Trophoblast cell (in vitro differentiated cells and primary cell): ENCODE data around the gene STX16.

Source experiments
- DNase-seq, 2 donors: peaks; one replicate each; pipeline ENCODE4 v3.0.0-alpha.2; 2016
- H2AFZ ChIP-seq: 2 replicates; pipeline ENCODE4 v1.6.1; 2013; ENCODE audit warnings: low read length, moderate library complexity, mild to moderate bottlenecking; ENCODE audit not compliant: insufficient read depth, poor library complexity
- H2AK5ac ChIP-seq: 2 replicates; pipeline ENCODE4 v1.6.1; 2013; ENCODE audit warnings: mild to moderate bottlenecking, low read length
- H2BK120ac ChIP-seq: 2 replicates; pipeline ENCODE4 v1.6.1; 2013; ENCODE audit warnings: low read length, mild to moderate bottlenecking, moderate library complexity; ENCODE audit not compliant: insufficient read depth, poor library complexity
- H2BK12ac ChIP-seq: 2 replicates; pipeline ENCODE4 v1.6.1; 2013; ENCODE audit warnings: mild to moderate bottlenecking, low read length, moderate library complexity
- H2BK5ac ChIP-seq: 2 replicates; pipeline ENCODE4 v1.6.1; 2013; ENCODE audit warnings: low read length, low read depth, moderate library complexity, mild to moderate bottlenecking; ENCODE audit not compliant: poor library complexity
- H3K14ac ChIP-seq: 2 replicates; pipeline ENCODE4 v1.6.1; 2013; ENCODE audit warnings: mild to moderate bottlenecking, low read length
- H3K18ac ChIP-seq: 2 replicates; pipeline ENCODE4 v1.6.1; 2013; ENCODE audit warnings: mild to moderate bottlenecking, low read length
- H3K23ac ChIP-seq: 2 replicates; pipeline ENCODE4 v1.6.1; 2013; ENCODE audit warnings: low read length
- H3K27ac ChIP-seq: 2 replicates; pipeline ENCODE4 v1.5.1; 2013; ENCODE audit warnings: low read depth, mild to moderate bottlenecking, inconsistent platforms, low read length, moderate library complexity
- H3K27me3 ChIP-seq: 2 replicates; pipeline ENCODE4 v1.6.1; 2013; ENCODE audit warnings: inconsistent platforms, mild to moderate bottlenecking, low read length, moderate library complexity; ENCODE audit not compliant: insufficient read depth
- H3K36me3 ChIP-seq, 2 experiments: 1 replicate in 1 of 2; 2 replicates in 1 of 2; pipeline ENCODE4 v1.6.1; 2013; ENCODE audit warnings: low read length in 2 of 2, mild to moderate bottlenecking in 2 of 2, moderate library complexity in 1 of 2; ENCODE audit not compliant: insufficient read depth in 2 of 2, control insufficient read depth in 1 of 2
- H3K4ac ChIP-seq: 2 replicates; pipeline ENCODE4 v1.6.1; 2013; ENCODE audit warnings: low read depth, mild to moderate bottlenecking, low read length, moderate library complexity
- H3K4me1 ChIP-seq, 2 experiments: 1 replicate in 1 of 2; 2 replicates in 1 of 2; pipeline ENCODE4 v1.6.1; 2013; ENCODE audit warnings: low read length in 2 of 2, mild to moderate bottlenecking in 2 of 2, moderate library complexity in 1 of 2; ENCODE audit not compliant: insufficient read depth in 2 of 2, control insufficient read depth in 1 of 2
- H3K4me2 ChIP-seq: 2 replicates; pipeline ENCODE4 v1.6.1; 2013; ENCODE audit warnings: inconsistent platforms, mild to moderate bottlenecking, low read length, moderate library complexity
- H3K4me3 ChIP-seq: 2 replicates; pipeline ENCODE4 v1.5.1; 2013; ENCODE audit warnings: mild to moderate bottlenecking, low read depth, low read length, inconsistent platforms
- H3K79me1 ChIP-seq: one replicate; pipeline ENCODE4 v1.6.1; 2013; ENCODE audit warnings: low read length
- H3K79me2 ChIP-seq: 2 replicates; pipeline ENCODE4 v1.6.1; 2013; ENCODE audit warnings: low read length, mild to moderate bottlenecking; ENCODE audit not compliant: control insufficient read depth, insufficient read depth, poor library complexity
- H3K9ac ChIP-seq: 2 replicates; pipeline ENCODE4 v1.6.1; 2013; ENCODE audit warnings: mild to moderate bottlenecking, low read length
- H3K9me3 ChIP-seq: 2 replicates; pipeline ENCODE4 v1.6.1; 2013; ENCODE audit warnings: low read depth, mild to moderate bottlenecking, control low read depth, inconsistent platforms, low read length; ENCODE audit not compliant: insufficient read depth
- H4K12ac ChIP-seq: 2 replicates; pipeline ENCODE4 v1.6.1; 2013; ENCODE audit warnings: low read depth, mild to moderate bottlenecking, low read length, moderate library complexity
- H4K8ac ChIP-seq: 2 replicates; pipeline ENCODE4 v1.6.1; 2013; ENCODE audit warnings: low read depth, mild to moderate bottlenecking, low read length, moderate library complexity
- H4K91ac ChIP-seq: one replicate; pipeline ENCODE4 v1.6.1; 2013; ENCODE audit warnings: low read depth, mild to moderate bottlenecking, low read length, moderate library complexity
- WGBS: extraction: QIAGEN DNeasy Blood & Tissue Kit; methylation state at CpG from one replicate; pipeline ENCODE4 v1.1.7; 2013; ENCODE audit warnings: missing lambda C conversion rate; ENCODE audit not compliant: insufficient read length, insufficient coverage; ENCODE audit errors: extremely low coverage; 5-methylcytosine and 5-hydroxymethylcytosine counted together

Gene STX16

DNA sequence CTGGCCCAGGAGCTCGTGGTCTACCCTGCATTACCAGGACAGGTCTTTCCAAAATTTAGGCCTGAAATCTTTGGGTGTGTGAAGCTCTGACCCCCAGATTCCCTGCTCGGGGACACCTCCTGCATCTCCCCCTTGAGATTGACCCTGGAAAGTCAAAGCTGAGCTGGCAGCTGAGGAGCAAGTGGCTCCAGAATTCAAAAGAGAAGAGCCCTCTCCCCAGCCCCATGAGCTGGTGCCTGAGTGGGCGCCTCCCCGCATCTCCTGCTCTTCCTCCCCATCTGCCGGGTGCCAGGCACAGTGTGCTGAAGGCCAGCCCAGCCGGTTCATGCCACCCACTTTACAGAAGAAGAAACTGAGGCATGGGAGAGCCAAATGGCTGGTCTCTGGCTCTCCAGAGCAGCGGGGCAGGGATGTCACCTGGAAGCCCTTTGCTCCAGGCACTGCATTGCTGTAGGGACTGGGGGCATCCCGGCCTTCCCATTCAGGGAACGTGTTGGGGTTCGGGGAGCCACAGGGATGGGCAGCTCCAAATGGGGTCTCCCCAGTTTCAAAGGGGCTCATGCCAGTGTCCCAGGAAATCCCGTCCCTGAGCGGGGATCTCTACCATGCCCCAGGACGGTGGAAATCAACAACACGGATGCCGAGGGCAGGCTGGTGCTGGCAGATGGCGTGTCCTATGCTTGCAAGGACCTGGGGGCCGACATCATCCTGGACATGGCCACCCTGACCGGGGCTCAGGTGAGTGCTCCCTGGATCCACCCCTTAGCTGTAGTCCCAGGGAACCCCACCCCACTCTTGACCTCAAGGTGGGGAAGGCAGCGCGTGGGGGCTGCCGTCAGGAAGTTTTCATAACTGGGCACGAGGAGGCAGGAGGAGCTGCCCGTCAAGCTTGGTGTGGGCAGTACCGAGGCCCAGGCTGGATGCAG is 62.0 kb downstream of the STX16 start:
- no peaks in the 10 kb centered on the region for H3K79me2 ChIP-seq
- no peaks in the 10 kb centered on the region for H3K79me1 ChIP-seq
- H3K4ac ChIP-seq, result no peak overlapping the region
- H2BK5ac ChIP-seq, result no peak overlapping the region
- H3K27me3 ChIP-seq, result no peaks in the 10 kb centered on the region
- H2AK5ac ChIP-seq, result no peak overlapping the region
- H3K4me3 ChIP-seq, result no peak overlapping the region
- no peak overlapping the region for H3K14ac ChIP-seq
- H3K9ac ChIP-seq, result no peak overlapping the region
- H3K18ac ChIP-seq, result no peak overlapping the region
- no peak overlapping the region for H2AFZ ChIP-seq
- peaks cover 2 to 7% of the 10 kb centered on the region in 2 experiments for H3K4me1 ChIP-seq
- no peak overlapping the region for H4K8ac ChIP-seq
- H3K36me3 ChIP-seq, result peaks cover 4% of the 10 kb centered on the region in 2 experiments
- H2BK120ac ChIP-seq, result no peak overlapping the region
- no CpG with 5 or more reads among the region's 24 CpGs for WGBS
- no peak overlapping the region for H4K12ac ChIP-seq
- no peak overlapping the region for H3K27ac ChIP-seq
- H3K9me3 ChIP-seq, result peaks cover 1% of the 10 kb centered on the region
- H2BK12ac ChIP-seq, result no peak overlapping the region
- H3K23ac ChIP-seq, result no peak overlapping the region
- no peak overlapping the region for H4K91ac ChIP-seq
- H3K4me2 ChIP-seq, result no peak overlapping the region
- DNase-seq, result no peak

GRCh38 chr20:58713801-58714339 is 62.8 kb downstream of the STX16 start:
- no CpG with 5 or more reads among the region's 24 CpGs for WGBS
- no peak overlapping the region for H3K4me2 ChIP-seq

GRCh38 chr20:58714340-58714922 is 63.3 kb downstream of the STX16 start:
- Histone ChIP-seq H3K4me3 (no peak overlapping the region), H3K27ac (no peak overlapping the region), H3K9me3 (peaks cover 2% of the 10 kb centered on the region), H3K23ac (no peak overlapping the region), H3K9ac (no peak overlapping the region), H4K12ac (no peak overlapping the region), H3K4ac (no peak overlapping the region), H3K36me3 (peaks cover 4% of the 10 kb centered on the region in 2 experiments), H4K91ac (no peak overlapping the region), H2AFZ (no peak overlapping the region), H2BK120ac (no peak overlapping the region), H2AK5ac (no peak overlapping the region), H2BK12ac (no peak overlapping the region), H3K18ac (no peak overlapping the region), H3K4me1 (peaks cover 2 to 7% of the 10 kb centered on the region in 2 experiments), H3K14ac (no peak overlapping the region), H3K27me3 (no peaks in the 10 kb centered on the region), H3K79me1 (no peaks in the 10 kb centered on the region), H3K4me2 (no peak overlapping the region), H4K8ac (no peak overlapping the region), H2BK5ac (no peak overlapping the region), H3K79me2 (no peaks in the 10 kb centered on the region)
- WGBS, result no CpG with 5 or more reads among the region's 16 CpGs
- DNase-seq, result no peak

More at GRCh38 chr20:58713801-58714339, 62.8 kb downstream of the STX16 start:
- Histone ChIP-seq H3K27ac (no peak overlapping the region), H4K91ac (no peak overlapping the region), H3K9me3 (peaks cover 2% of the 10 kb centered on the region), H3K4me3 (no peak overlapping the region), H3K9ac (no peak overlapping the region), H2BK12ac (no peak overlapping the region), H3K27me3 (no peaks in the 10 kb centered on the region), H2BK120ac (no peak overlapping the region), H3K23ac (no peak overlapping the region), H3K4me1 (peaks cover 2 to 7% of the 10 kb centered on the region in 2 experiments), H2AFZ (no peak overlapping the region), H3K79me2 (no peaks in the 10 kb centered on the region), H2AK5ac (no peak overlapping the region), H3K79me1 (no peaks in the 10 kb centered on the region), H3K36me3 (peaks cover 4% of the 10 kb centered on the region in 2 experiments), H2BK5ac (no peak overlapping the region), H3K4ac (no peak overlapping the region), H3K14ac (no peak overlapping the region), H4K12ac (no peak overlapping the region), H4K8ac (no peak overlapping the region), H3K18ac (no peak overlapping the region)
- DNase-seq, result no peak

GRCh38 chr20:58714923-58715351 is 63.9 kb downstream of the STX16 start:
- no peak for DNase-seq
- Histone ChIP-seq H4K12ac (no peak overlapping the region), H2BK5ac (no peak overlapping the region), H3K79me1 (no peaks in the 10 kb centered on the region), H3K9ac (no peak overlapping the region), H3K14ac (no peak overlapping the region), H4K8ac (no peak overlapping the region), H3K27me3 (no peaks in the 10 kb centered on the region), H3K79me2 (no peaks in the 10 kb centered on the region), H4K91ac (no peak overlapping the region), H3K4me1 (peaks cover 2 to 7% of the 10 kb centered on the region in 2 experiments), H2AK5ac (no peak overlapping the region), H3K27ac (no peak overlapping the region), H3K9me3 (peaks cover 2% of the 10 kb centered on the region), H2AFZ (no peak overlapping the region), H3K18ac (no peak overlapping the region), H3K4me2 (no peak overlapping the region), H2BK120ac (no peak overlapping the region), H3K23ac (no peak overlapping the region), H3K4me3 (no peak overlapping the region), H2BK12ac (no peak overlapping the region), H3K36me3 (peaks cover 4% of the 10 kb centered on the region in 2 experiments), H3K4ac (no peak overlapping the region)
- no CpG with 5 or more reads among the region's 14 CpGs for WGBS
